Coronary artery (tissue), 2 donors: ENCODE results near the gene ECM2.

ENCODE experiments used
- DNase-seq: peaks from one replicate; pipeline ENCODE4 v3.0.0-alpha.2; 2017; ENCODE audit warnings: low spot score
- H3K27ac ChIP-seq, 2 donors: fragments of 200-600 bp; sonication (generic); one replicate each; pipeline ENCODE4 v1.5.1; 2016 to 2019
- H3K4me3 ChIP-seq: fragments of 200-600 bp; sonication (generic); 2 replicates; pipeline ENCODE4 v1.5.1; 2016; ENCODE audit warnings: mild to moderate bottlenecking, moderate library complexity
- CTCF ChIP-seq: fragments of 200-600 bp; sonication (generic); IDR thresholded peaks from one replicate; pipeline ENCODE4 v1.5.1; 2019; ENCODE audit warnings: antibody characterized with exemption

Gene ECM2

DNA sequence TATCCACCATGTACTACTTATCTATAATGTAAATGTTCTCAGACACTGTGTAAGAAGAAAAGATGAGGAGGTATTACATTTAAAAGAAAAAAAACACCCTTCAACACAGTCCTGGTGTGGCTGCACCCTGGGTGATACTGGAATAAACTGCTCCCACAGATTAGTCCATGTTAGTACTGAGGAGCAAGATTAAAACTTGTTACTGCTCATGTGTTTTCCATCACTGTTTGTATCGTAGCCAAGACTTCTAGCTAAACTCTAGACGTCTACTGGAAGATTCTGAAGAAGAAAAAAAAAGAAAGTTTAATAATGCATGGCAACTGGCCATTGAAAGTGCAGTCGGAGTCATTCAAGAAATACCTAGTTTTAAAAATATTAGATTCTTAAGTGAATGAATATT, 53.5 kb downstream of the ECM2 start, which contains the start of gene ASPN:
Gene ASPN, minus strand, starts transcription at position 178 of the 400 bp plus-strand sequence.
- no peak for DNase-seq
- Histone ChIP-seq H3K4me3 (peak within 1 kb of the TSS; percentile 62), H3K27ac (peak within 1 kb of the TSS; percentile 78 to 87)
- TF ChIP-seq CTCF, result no peak

DNA sequence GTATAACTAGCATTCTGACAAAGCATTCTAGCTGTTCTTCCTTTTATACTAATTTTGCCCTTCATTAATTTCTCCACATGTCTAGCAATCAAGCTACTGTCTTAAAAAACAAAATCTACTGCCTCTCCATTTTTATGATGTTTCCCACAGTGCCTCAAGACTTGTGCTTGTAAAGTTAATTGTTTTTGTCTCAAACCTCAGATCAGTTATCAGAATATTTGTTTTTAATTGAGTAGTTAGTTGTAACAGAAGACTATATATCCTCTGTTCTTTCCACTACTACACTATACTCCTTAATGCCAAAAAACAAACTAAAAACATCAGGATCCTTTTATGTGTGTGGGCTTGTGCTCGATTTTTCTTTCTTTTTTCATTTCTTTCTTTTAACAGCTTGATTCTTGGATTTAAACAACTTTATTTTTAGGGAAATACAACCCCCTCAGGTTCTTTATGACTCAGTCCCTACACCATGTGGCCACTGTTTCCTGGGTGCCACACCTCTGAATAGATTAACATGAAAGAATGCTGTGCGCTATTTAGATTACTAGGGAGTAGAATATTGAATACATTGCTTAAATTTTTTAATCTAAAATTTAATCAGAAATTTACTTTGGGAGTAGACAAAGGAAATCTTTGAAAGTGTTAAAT, 54.7 kb downstream of the ECM2 start:
- no peak for DNase-seq
- Histone ChIP-seq H3K27ac (peak overlapping the region; percentile 78 to 87), H3K4me3 (peak overlapping the region; percentile 62)
- TF ChIP-seq CTCF, result no peak

GRCh38 chr9:92480291-92480771, 55.5 kb downstream of the ECM2 start:
- Histone ChIP-seq H3K27ac (peak overlapping the region; percentile 78 to 87), H3K4me3 (peak overlapping the region; percentile 62)
- DNase-seq, result no peak

GRCh38 chr9:92479346-92479745, 56.4 kb downstream of the ECM2 start:
- peak overlapping the region; percentile 32 for H3K4me3 ChIP-seq
- no peak for TF ChIP-seq CTCF
- DNase-seq, result no peak
- H3K27ac ChIP-seq, result peak overlapping the region; percentile 78 to 87

More at GRCh38 chr9:92480291-92480771, 55.5 kb downstream of the ECM2 start:
- TF ChIP-seq CTCF, result no peak

DNA sequence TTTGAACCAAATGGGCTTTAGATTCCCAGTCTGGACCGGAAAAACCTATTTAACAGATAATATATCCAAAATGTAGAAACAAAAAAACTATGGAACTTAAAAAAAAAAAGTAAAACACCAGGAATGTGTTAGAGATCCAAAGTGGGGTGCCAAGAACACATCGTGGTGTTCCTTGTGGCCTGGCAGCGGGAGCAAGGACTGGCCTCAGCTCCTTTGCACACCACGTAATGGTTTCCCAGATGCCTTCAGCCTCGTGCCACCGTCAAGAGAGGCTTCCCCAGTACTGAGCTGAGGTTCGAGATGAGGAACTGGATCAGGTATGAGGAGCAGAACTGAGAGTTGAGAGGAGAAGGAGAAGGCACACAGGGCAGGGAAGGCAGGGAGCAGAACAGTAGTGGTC, 57.0 kb downstream of the ECM2 start:
- peak overlapping the region; percentile 32 for H3K4me3 ChIP-seq
- peak overlapping the region; percentile 78 to 87 for H3K27ac ChIP-seq
- no peak for TF ChIP-seq CTCF
- DNase-seq, result no peak

DNA sequence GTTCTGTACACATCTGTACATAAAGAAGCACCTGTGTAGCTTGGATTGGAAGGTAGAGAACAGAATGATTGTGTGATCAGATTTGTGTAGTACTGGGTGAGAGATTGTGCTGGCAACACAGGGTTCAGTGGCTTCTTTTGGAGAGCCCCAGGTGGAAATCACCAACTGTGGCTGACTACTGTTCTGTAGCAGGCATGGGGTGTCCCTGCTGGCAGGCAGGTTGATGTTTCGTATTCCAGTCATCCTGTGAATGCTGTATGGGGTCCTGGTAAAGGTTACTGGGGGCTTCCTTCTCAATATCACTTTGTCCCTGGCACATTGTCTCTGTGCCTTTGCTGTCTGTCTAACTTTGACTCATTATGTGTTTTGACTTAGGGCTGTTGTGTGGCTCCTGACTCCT, 58.8 kb downstream of the ECM2 start:
- peak overlapping the region; percentile 39 for H3K4me3 ChIP-seq
- H3K27ac ChIP-seq, result peak overlapping the region in 1 of 2 donors; percentile 74
- no peak for DNase-seq
- no peak for TF ChIP-seq CTCF

GRCh38 chr9:92474587-92474986, 61.2 kb downstream of the ECM2 start:
- no peak for DNase-seq
- no peak overlapping the region for H3K27ac ChIP-seq
- TF ChIP-seq CTCF, result no peak
- no peak overlapping the region for H3K4me3 ChIP-seq
